ENCODE data around the gene INPP5A.

Gene INPP5A

GRCh38 chr10:132614431-132615340 is 77.1 kb downstream of the INPP5A start:
- no peak overlapping the region for H3K9ac ChIP-seq (ENCODE audit: low read depth, low read length, poor library complexity, severe bottlenecking)
- H3K36me3 ChIP-seq (ENCODE audit: insufficient read depth, low read length), result peaks cover 19% of the 10 kb centered on the region; the same call in 1 of the 2 replicates
- no peak overlapping the region for H2AFZ ChIP-seq (ENCODE audit: low read length)
- H3K9me2 ChIP-seq (replicated peaks; ENCODE audit: low read depth, low read length), result no peaks in the 10 kb centered on the region
- no peak overlapping the region for H3K4me2 ChIP-seq (ENCODE audit: low read depth, low read length, poor library complexity, severe bottlenecking)
- H3K79me2 ChIP-seq (ENCODE audit: insufficient read depth, low read length), result peaks cover 48% of the 10 kb centered on the region; the same call in 1 of the 2 replicates
- H4K20me1 ChIP-seq (ENCODE audit: insufficient read depth, low read length, poor library complexity, severe bottlenecking), result peaks cover 24% of the 10 kb centered on the region
- H3K9me3 ChIP-seq (ENCODE audit: insufficient read depth, low read depth, low read length), result peaks cover 3% of the 10 kb centered on the region; the same call in 1 of the 2 replicates
- H3K27me3 ChIP-seq (ENCODE audit: insufficient read depth, low read length, poor library complexity, severe bottlenecking), result no peaks in the 10 kb centered on the region
- H3K4me1 ChIP-seq (ENCODE audit: insufficient read depth, low read length, poor library complexity, severe bottlenecking), result peaks cover 4% of the 10 kb centered on the region
- TF ChIP-seq CTCF (conservative IDR thresholded peaks at IDR 0.05; ENCODE audit: low read length) (no peak), EZH2phosphoT487 (IDR thresholded peaks at IDR 0.05; ENCODE audit: borderline replicate concordance) (no peak)
- H3F3A ChIP-seq (ENCODE audit: low read depth), result no peaks in the 10 kb centered on the region
- no peak overlapping the region for H3K4me3 ChIP-seq (ENCODE audit: low read length, poor library complexity, severe bottlenecking)

- no peak for TF ChIP-seq CTCF (conservative IDR thresholded peaks at IDR 0.05; ENCODE audit: low read length)
- no peak for TF ChIP-seq EZH2phosphoT487 (IDR thresholded peaks at IDR 0.05; ENCODE audit: borderline replicate concordance)
- Histone ChIP-seq H2AFZ (ENCODE audit: low read length) (no peak overlapping the region), H3K9me3 (ENCODE audit: insufficient read depth, low read depth, low read length) (peaks cover 3% of the 10 kb centered on the region; the same call in 1 of the 2 replicates), H3K4me3 (ENCODE audit: low read length, poor library complexity, severe bottlenecking) (no peak overlapping the region), H3F3A (ENCODE audit: low read depth) (no peaks in the 10 kb centered on the region), H3K9me2 (replicated peaks; ENCODE audit: low read depth, low read length) (no peaks in the 10 kb centered on the region), H3K4me2 (ENCODE audit: low read depth, low read length, poor library complexity, severe bottlenecking) (no peak overlapping the region), H4K20me1 (ENCODE audit: insufficient read depth, low read length, poor library complexity, severe bottlenecking) (peaks cover 20% of the 10 kb centered on the region), H3K9ac (ENCODE audit: low read depth, low read length, poor library complexity, severe bottlenecking) (no peak overlapping the region), H3K36me3 (ENCODE audit: insufficient read depth, low read length) (peaks cover 23% of the 10 kb centered on the region; the same call in 1 of the 2 replicates), H3K4me1 (ENCODE audit: insufficient read depth, low read length, poor library complexity, severe bottlenecking) (peaks cover 4% of the 10 kb centered on the region), H3K79me2 (ENCODE audit: insufficient read depth, low read length) (peaks cover 40% of the 10 kb centered on the region; the same call in 1 of the 2 replicates), H3K27me3 (ENCODE audit: insufficient read depth, low read length, poor library complexity, severe bottlenecking) (no peaks in the 10 kb centered on the region)
These were observed 78.0 kb downstream of the INPP5A start for GRCh38 chr10:132615341-132616169.

GRCh38 chr10:132616170-132616995 is 78.8 kb downstream of the INPP5A start:
- Histone ChIP-seq H2AFZ (ENCODE audit: low read length) (no peak overlapping the region), H3K4me1 (ENCODE audit: insufficient read depth, low read length, poor library complexity, severe bottlenecking) (no peaks in the 10 kb centered on the region), H3K4me3 (ENCODE audit: low read length, poor library complexity, severe bottlenecking) (no peak overlapping the region), H3K27me3 (ENCODE audit: insufficient read depth, low read length, poor library complexity, severe bottlenecking) (no peaks in the 10 kb centered on the region), H3K36me3 (ENCODE audit: insufficient read depth, low read length) (peaks cover 23% of the 10 kb centered on the region; the same call in 1 of the 2 replicates), H3K9me2 (replicated peaks; ENCODE audit: low read depth, low read length) (no peaks in the 10 kb centered on the region), H3K9ac (ENCODE audit: low read depth, low read length, poor library complexity, severe bottlenecking) (no peak overlapping the region), H4K20me1 (ENCODE audit: insufficient read depth, low read length, poor library complexity, severe bottlenecking) (peaks cover 17% of the 10 kb centered on the region), H3K9me3 (ENCODE audit: insufficient read depth, low read depth, low read length) (peaks cover 3% of the 10 kb centered on the region; the same call in 1 of the 2 replicates), H3F3A (ENCODE audit: low read depth) (no peaks in the 10 kb centered on the region), H3K4me2 (ENCODE audit: low read depth, low read length, poor library complexity, severe bottlenecking) (no peak overlapping the region), H3K79me2 (ENCODE audit: insufficient read depth, low read length) (peaks cover 32% of the 10 kb centered on the region; the same call in 1 of the 2 replicates)
- TF ChIP-seq CTCF (conservative IDR thresholded peaks at IDR 0.05; ENCODE audit: low read length), result no peak
- TF ChIP-seq EZH2phosphoT487 (IDR thresholded peaks at IDR 0.05; ENCODE audit: borderline replicate concordance), result no peak

Measured in Loucy (cell line).